SK-N-SH treated with all-trans-retinoic acid at 6 μM for 48 hours (cell line): ENCODE data around the gene MAPK9.
A peak's percentile ranks its signal among the peaks of the same experiment; 100 is the strongest.

ENCODE experiments used
- ATAC-seq: fragments of 200-7000 bp; cut with Tn5 transposase; 3 replicates; pipeline ENCODE4 v1.9.1; 2020; ENCODE audit warnings: mild to moderate bottlenecking, moderate library complexity
- ARNTL ChIP-seq: fragments of 450-650 bp; formaldehyde crosslinking; IDR thresholded peaks from 2 replicates; pipeline ENCODE4 v1.5.0; 2020; ENCODE audit warnings: low read depth, mild to moderate bottlenecking, moderate library complexity, borderline replicate concordance
- BACH2 ChIP-seq: fragments of 250-450 bp; sonication (Bioruptor Pico); IDR thresholded peaks from 2 replicates; pipeline ENCODE4 v1.9.0; 2021; ENCODE audit warnings: mild to moderate bottlenecking, borderline replicate concordance
- CSDC2 ChIP-seq: fragments of 250-450 bp; sonication (Bioruptor Pico); IDR thresholded peaks from 2 replicates; pipeline ENCODE4 v1.5.0; 2020; ENCODE audit warnings: mild to moderate bottlenecking, moderate library complexity
- ESRRG ChIP-seq: fragments of 250-450 bp; sonication (Bioruptor Pico); IDR thresholded peaks from 2 replicates; pipeline ENCODE4 v1.6.1; 2021; ENCODE audit warnings: mild to moderate bottlenecking
- GLIS3 ChIP-seq: fragments of 250-450 bp; sonication (Bioruptor Pico); IDR thresholded peaks from 2 replicates; pipeline ENCODE4 v1.5.0; 2020; ENCODE audit warnings: mild to moderate bottlenecking, moderate library complexity
- ISL1 ChIP-seq: fragments of 250-450 bp; sonication (Bioruptor Pico); IDR thresholded peaks from 2 replicates; pipeline ENCODE4 v2.1.2; 2022; ENCODE audit warnings: mild to moderate bottlenecking, moderate library complexity
- OSR1 ChIP-seq: fragments of 250-450 bp; sonication (Bioruptor Pico); IDR thresholded peaks from 2 replicates; pipeline ENCODE4 v1.8.0; 2022; ENCODE audit warnings: moderate library complexity, mild to moderate bottlenecking, inconsistent platforms
- PPARA ChIP-seq: fragments of 250-450 bp; sonication (Bioruptor Pico); IDR thresholded peaks from 2 replicates; pipeline ENCODE4 v1.5.0; 2020; ENCODE audit warnings: mild to moderate bottlenecking, borderline replicate concordance
- RARB ChIP-seq: fragments of 250-450 bp; sonication (Bioruptor Pico); IDR thresholded peaks from 2 replicates; pipeline ENCODE4 v1.8.0; 2021; ENCODE audit warnings: mild to moderate bottlenecking, moderate library complexity
- SNAI2 ChIP-seq: fragments of 250-450 bp; sonication (Bioruptor Pico); IDR thresholded peaks from 2 replicates; pipeline ENCODE4 v1.5.0; 2020; ENCODE audit warnings: mild to moderate bottlenecking, moderate library complexity
- TOX ChIP-seq: fragments of 250-450 bp; sonication (Bioruptor Pico); IDR thresholded peaks from 2 replicates; pipeline ENCODE4 v1.8.0; 2021; ENCODE audit warnings: mild to moderate bottlenecking, moderate library complexity, borderline replicate concordance
- ZC3H10 ChIP-seq: fragments of 250-450 bp; sonication (Bioruptor Pico); IDR thresholded peaks from 2 replicates; pipeline ENCODE4 v1.5.1; 2021; ENCODE audit warnings: mild to moderate bottlenecking, moderate library complexity
- ZFP3 ChIP-seq: fragments of 250-450 bp; sonication (Bioruptor Pico); IDR thresholded peaks from 2 replicates; pipeline ENCODE4 v1.5.0; 2020; ENCODE audit warnings: mild to moderate bottlenecking, moderate library complexity
- ZFP30 ChIP-seq: fragments of 450-650 bp; formaldehyde crosslinking; IDR thresholded peaks from 2 replicates; pipeline ENCODE4 v1.5.0; 2022; ENCODE audit warnings: mild to moderate bottlenecking, moderate library complexity
- ZNF565 ChIP-seq: fragments of 450-650 bp; formaldehyde crosslinking; conservative IDR thresholded peaks from 2 replicates; pipeline ENCODE4 v1.5.0; 2020; ENCODE audit warnings: low read depth, mild to moderate bottlenecking, moderate library complexity
- ZNF70 ChIP-seq: fragments of 450-650 bp; formaldehyde crosslinking; IDR thresholded peaks from 2 replicates; pipeline ENCODE4 v1.5.0; 2020; ENCODE audit warnings: mild to moderate bottlenecking, moderate library complexity
- ZNF8 ChIP-seq: fragments of 450-650 bp; formaldehyde crosslinking; IDR thresholded peaks from 2 replicates; pipeline ENCODE4 v1.5.0; 2020; ENCODE audit warnings: mild to moderate bottlenecking, moderate library complexity
- TF ChIP-seq, protein P1 (sequence below): fragments of 250-450 bp; sonication (Bioruptor Pico); IDR thresholded peaks from 2 replicates; pipeline ENCODE4 v1.8.0; 2021; ENCODE audit warnings: low read depth, mild to moderate bottlenecking, moderate library complexity, borderline replicate concordance
- TF ChIP-seq, protein P2 (sequence below): fragments of 250-450 bp; sonication (Bioruptor Pico); IDR thresholded peaks from 2 replicates; pipeline ENCODE4 v1.5.0; 2020; ENCODE audit warnings: mild to moderate bottlenecking, moderate library complexity
- TF ChIP-seq, protein P3 (sequence below): fragments of 250-450 bp; sonication (Bioruptor Pico); IDR thresholded peaks from 2 replicates; pipeline ENCODE4 v1.5.1; 2020; ENCODE audit warnings: low read depth, mild to moderate bottlenecking, moderate library complexity
- TF ChIP-seq, protein P4 (sequence below): fragments of 250-450 bp; sonication (Bioruptor Pico); IDR thresholded peaks from 2 replicates; pipeline ENCODE4 v1.5.1; 2021; ENCODE audit warnings: mild to moderate bottlenecking, moderate library complexity

The MAPK9 gene

DNA sequence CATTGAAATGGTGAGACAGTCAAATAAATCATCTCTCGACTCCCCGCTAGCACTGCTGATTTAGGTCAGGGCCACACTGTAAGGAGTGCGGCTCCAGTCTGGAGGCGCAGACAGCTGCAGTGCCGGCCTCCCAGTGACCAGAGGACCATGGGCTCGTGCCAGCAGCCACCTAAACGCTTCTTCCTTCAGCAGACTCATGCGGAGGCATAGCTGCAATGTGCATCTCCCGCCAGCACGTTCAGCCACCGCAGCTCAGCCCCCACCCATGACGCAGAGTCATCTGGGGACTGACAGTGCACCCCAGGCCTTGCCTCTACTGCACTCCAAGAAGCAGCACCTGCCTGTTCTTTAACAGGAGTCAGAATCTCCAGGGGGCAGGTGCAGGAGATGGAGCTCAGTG, 13.6 kb upstream of the MAPK9 start:
- ATAC-seq: no peak

DNA sequence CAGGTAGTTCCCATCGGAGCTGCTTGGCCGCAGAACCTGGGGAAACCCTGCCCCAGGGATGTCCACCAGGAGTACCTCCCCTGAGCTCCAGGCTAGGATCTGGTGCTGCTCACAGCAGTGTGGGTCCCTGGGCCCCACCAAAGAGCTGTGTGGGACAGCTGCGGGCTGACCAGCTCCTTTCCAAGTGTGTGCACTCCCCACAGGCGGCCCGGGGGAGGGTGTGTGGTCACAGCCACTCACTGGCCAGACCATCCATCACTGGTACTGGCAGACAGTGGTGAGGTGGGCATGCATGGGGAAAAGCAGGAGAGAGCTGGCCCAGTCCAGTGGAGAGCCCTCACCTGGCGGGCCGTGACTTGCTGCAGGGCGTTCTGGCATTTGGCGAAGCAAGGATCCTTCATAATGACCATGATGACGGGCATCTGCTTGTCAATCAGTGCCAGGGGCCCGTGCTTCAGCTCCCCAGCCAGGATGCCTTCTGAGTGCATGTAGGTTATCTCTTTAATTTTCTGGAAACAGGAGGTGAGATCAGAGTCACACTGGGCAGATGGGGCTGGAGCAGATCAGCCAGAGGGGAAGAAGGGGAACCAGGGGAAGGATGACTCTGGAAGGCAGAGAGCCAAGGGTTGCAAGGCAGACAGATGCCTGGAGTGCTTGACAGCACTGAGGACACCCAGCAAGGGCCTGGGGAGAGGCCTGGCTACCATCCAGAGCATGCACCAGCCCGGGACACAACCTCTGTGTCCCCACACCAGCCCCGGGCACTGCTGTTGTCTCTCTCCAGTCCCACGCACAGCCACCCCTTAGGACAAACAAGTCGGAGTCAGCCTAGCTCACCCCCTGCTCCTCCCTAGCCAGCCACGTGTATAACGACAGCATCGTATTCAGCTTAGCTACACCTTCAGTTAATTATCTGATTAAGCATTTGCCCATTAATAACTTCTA, 12.8 kb upstream of the MAPK9 start:
- ATAC-seq: peak; percentile 36; the same call in 1 of the 3 replicates
- TF ChIP-seq ZNF70 (CRISPR knock-in tag): no peak

More for the DNA sequence above, 13.6 kb upstream of the MAPK9 start:
- TF ChIP-seq RARB (no peak), ESRRG (no peak), SNAI2 (CRISPR knock-in tag) (no peak), BACH2 (CRISPR knock-in tag) (no peak), GLIS3 (no peak), PPARA (CRISPR knock-in tag) (no peak), ZFP3 (no peak)
- TF ChIP-seq, protein P1, sequence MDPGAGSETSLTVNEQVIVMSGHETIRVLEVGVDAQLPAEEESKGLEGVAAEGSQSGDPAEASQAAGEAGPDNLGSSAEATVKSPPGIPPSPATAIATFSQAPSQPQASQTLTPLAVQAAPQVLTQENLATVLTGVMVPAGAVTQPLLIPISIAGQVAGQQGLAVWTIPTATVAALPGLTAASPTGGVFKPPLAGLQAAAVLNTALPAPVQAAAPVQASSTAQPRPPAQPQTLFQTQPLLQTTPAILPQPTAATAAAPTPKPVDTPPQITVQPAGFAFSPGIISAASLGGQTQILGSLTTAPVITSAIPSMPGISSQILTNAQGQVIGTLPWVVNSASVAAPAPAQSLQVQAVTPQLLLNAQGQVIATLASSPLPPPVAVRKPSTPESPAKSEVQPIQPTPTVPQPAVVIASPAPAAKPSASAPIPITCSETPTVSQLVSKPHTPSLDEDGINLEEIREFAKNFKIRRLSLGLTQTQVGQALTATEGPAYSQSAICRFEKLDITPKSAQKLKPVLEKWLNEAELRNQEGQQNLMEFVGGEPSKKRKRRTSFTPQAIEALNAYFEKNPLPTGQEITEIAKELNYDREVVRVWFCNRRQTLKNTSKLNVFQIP (CRISPR knock-in tag): no peak
- TF ChIP-seq, protein P2, sequence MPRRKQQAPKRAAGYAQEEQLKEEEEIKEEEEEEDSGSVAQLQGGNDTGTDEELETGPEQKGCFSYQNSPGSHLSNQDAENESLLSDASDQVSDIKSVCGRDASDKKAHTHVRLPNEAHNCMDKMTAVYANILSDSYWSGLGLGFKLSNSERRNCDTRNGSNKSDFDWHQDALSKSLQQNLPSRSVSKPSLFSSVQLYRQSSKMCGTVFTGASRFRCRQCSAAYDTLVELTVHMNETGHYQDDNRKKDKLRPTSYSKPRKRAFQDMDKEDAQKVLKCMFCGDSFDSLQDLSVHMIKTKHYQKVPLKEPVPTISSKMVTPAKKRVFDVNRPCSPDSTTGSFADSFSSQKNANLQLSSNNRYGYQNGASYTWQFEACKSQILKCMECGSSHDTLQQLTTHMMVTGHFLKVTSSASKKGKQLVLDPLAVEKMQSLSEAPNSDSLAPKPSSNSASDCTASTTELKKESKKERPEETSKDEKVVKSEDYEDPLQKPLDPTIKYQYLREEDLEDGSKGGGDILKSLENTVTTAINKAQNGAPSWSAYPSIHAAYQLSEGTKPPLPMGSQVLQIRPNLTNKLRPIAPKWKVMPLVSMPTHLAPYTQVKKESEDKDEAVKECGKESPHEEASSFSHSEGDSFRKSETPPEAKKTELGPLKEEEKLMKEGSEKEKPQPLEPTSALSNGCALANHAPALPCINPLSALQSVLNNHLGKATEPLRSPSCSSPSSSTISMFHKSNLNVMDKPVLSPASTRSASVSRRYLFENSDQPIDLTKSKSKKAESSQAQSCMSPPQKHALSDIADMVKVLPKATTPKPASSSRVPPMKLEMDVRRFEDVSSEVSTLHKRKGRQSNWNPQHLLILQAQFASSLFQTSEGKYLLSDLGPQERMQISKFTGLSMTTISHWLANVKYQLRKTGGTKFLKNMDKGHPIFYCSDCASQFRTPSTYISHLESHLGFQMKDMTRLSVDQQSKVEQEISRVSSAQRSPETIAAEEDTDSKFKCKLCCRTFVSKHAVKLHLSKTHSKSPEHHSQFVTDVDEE: no peak
- TF ChIP-seq, protein P3, sequence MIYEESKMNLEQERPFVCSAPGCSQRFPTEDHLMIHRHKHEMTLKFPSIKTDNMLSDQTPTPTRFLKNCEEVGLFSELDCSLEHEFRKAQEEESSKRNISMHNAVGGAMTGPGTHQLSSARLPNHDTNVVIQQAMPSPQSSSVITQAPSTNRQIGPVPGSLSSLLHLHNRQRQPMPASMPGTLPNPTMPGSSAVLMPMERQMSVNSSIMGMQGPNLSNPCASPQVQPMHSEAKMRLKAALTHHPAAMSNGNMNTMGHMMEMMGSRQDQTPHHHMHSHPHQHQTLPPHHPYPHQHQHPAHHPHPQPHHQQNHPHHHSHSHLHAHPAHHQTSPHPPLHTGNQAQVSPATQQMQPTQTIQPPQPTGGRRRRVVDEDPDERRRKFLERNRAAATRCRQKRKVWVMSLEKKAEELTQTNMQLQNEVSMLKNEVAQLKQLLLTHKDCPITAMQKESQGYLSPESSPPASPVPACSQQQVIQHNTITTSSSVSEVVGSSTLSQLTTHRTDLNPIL (CRISPR knock-in tag): no peak

DNA sequence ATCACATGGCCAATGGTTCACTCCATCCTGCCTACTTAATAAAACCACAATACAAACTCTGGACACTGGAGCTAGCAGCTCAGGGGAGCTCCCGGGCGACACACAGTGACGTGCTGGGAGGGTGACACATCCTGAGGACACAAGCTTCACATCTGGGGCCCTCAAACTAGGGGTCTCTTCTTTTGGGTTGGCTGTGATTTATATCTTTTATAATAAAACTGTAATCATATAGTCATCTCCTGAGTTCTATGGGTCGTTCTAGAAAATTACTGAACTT, 12.1 kb upstream of the MAPK9 start:
- no peak for TF ChIP-seq SNAI2 (CRISPR knock-in tag)
- no peak for TF ChIP-seq ZNF565 (CRISPR knock-in tag)
- TF ChIP-seq ZFP30 (CRISPR knock-in tag): no peak
- TF ChIP-seq, protein P4, sequence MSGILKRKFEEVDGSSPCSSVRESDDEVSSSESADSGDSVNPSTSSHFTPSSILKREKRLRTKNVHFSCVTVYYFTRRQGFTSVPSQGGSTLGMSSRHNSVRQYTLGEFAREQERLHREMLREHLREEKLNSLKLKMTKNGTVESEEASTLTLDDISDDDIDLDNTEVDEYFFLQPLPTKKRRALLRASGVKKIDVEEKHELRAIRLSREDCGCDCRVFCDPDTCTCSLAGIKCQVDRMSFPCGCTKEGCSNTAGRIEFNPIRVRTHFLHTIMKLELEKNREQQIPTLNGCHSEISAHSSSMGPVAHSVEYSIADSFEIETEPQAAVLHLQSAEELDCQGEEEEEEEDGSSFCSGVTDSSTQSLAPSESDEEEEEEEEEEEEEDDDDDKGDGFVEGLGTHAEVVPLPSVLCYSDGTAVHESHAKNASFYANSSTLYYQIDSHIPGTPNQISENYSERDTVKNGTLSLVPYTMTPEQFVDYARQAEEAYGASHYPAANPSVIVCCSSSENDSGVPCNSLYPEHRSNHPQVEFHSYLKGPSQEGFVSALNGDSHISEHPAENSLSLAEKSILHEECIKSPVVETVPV (CRISPR knock-in tag): no peak
- TF ChIP-seq BACH2 (CRISPR knock-in tag): no peak
- TF ChIP-seq, protein P2: no peak
- TF ChIP-seq ZC3H10 (CRISPR knock-in tag): no peak
- no peak for TF ChIP-seq RARB
- TF ChIP-seq ARNTL (CRISPR knock-in tag): no peak
- TF ChIP-seq ESRRG: no peak
- no peak for TF ChIP-seq OSR1 (CRISPR knock-in tag)
- TF ChIP-seq CSDC2 (CRISPR knock-in tag): no peak
- TF ChIP-seq ISL1: no peak
- no peak for TF ChIP-seq ZNF8 (CRISPR knock-in tag)
- no peak for TF ChIP-seq TOX (CRISPR knock-in tag)
- no peak for ATAC-seq
